GM21528 (cell line): ENCODE measurements around the gene SMIM29.

Experiments
- ATAC-seq: cut with Tn5 transposase; IDR thresholded peaks from one replicate; pipeline ENCODE4 v1.9.1; 2021; ENCODE audit warnings: mild to moderate bottlenecking, moderate library complexity; ENCODE audit not compliant: unreplicated experiment, low FRiP score

Gene SMIM29

GRCh38 chr6:34242252-34243130 is 6.3 kb downstream of the SMIM29 start:
- no peak for ATAC-seq

GRCh38 chr6:34241351-34242215 is 7.2 kb downstream of the SMIM29 start:
- ATAC-seq, result no peak

- no peak for ATAC-seq
Observed at GRCh38 chr6:34240329-34241248, 8.2 kb downstream of the SMIM29 start.

GRCh38 chr6:34239893-34240292 is 8.9 kb downstream of the SMIM29 start:
- no peak for ATAC-seq

DNA sequence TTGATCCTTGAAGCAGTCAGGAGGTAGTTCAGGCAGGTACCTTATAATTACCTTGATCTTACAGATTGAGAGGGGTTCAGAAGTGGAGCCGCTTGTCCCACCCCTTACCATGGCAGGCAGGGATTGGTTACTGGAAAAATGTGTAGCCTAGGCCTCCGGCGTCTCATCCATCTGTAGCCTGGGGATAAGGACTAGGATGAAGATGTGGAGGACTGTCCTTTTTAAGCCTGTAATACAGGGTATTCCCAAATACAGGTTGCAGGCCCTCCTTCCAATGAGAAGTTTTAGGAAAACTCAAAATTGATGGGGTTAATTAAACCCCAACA is 9.3 kb downstream of the SMIM29 start:
- no peak for ATAC-seq

DNA sequence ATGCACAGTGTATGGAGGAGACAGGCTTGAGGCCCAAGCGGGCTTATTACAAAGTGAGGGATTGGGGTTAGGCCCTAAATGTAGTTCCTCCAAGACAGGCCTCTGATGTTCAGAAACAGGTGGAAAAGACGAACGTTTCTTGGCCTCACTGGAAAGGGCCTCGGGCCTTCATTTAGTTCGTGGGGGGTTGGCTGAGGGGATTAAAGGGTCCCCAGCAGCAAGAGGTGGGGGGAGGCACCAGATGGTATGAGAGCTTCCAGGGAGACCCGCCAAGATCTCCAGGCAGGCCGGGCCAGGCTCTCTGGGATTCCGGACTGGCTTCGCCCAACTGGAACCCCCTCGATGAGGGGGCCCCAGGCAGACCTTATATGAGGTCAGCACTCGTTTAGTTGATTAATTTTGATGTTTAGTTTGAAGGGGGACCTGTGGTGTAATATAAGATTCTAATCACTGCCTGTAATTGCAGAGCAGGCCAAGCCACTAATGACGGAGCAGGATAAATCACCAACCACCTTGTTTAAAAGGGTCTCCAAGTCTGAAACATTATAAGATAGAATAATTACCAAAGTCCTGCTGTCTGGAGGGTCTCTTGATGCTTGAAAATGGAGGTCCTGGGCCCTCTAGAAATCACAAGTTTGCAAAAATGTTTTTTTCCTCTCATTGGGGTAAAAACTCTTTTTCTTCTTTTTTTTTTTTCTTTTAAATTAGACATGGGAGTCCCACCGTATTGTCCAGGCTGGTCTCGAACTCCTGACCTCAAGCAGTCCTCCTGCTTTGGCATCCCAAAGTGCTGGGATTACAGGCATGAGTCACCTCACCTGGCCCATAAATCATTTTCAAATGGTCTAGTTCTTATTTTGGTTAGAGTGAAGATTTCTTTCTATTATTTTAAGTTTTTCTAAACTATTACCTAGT is 10.0 kb downstream of the SMIM29 start:
- no peak for ATAC-seq

- peak; percentile 9 for ATAC-seq
Observed at GRCh38 chr6:34237722-34238584, 10.9 kb downstream of the SMIM29 start.

DNA sequence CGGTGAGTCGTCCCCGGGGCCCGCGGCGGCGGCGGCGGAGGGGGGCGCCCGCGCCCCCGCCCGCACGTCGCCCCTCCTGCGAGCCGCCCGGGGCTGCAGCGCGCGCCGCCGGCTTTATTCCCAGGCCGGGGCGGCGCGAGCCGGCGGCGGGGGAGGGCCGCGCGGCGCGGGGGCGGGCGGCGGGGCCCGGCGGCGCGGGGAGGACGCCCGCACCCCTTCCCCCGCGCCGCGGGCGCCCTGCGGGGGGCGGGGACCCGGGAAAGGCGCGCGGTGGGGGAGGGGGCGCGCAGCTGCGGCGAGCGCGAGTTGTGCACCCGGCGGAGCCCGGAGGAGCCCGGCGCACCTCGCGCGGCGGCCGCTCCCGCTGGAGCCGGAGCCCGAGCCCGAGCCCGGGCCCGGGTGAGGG is 11.5 kb downstream of the SMIM29 start:
- peak; percentile 4 for ATAC-seq

GRCh38 chr6:34236443-34237315 is 12.1 kb downstream of the SMIM29 start, which contains the start of gene HMGA1:
Gene HMGA1, plus strand, starts transcription at chr6:34236873. Its CDS starts 3,908 bp downstream, at chr6:34240781.
- ATAC-seq, result peak; percentile 61

DNA sequence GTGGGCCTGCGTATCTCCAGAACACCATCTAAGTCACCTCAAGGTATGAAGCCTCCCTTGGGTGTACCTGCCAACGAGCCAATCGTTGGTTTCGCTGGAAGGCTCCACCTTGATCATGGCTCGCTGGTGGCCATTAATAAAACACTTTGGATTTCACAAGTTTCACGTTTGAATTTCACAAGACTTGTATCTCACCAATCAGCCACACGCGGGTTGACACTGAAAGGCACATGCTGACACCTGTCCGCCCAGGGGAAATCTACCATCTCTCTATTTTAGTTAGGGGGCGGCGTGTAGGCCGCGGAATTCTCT is 12.7 kb downstream of the SMIM29 start:
- peak; percentile 3 for ATAC-seq

DNA sequence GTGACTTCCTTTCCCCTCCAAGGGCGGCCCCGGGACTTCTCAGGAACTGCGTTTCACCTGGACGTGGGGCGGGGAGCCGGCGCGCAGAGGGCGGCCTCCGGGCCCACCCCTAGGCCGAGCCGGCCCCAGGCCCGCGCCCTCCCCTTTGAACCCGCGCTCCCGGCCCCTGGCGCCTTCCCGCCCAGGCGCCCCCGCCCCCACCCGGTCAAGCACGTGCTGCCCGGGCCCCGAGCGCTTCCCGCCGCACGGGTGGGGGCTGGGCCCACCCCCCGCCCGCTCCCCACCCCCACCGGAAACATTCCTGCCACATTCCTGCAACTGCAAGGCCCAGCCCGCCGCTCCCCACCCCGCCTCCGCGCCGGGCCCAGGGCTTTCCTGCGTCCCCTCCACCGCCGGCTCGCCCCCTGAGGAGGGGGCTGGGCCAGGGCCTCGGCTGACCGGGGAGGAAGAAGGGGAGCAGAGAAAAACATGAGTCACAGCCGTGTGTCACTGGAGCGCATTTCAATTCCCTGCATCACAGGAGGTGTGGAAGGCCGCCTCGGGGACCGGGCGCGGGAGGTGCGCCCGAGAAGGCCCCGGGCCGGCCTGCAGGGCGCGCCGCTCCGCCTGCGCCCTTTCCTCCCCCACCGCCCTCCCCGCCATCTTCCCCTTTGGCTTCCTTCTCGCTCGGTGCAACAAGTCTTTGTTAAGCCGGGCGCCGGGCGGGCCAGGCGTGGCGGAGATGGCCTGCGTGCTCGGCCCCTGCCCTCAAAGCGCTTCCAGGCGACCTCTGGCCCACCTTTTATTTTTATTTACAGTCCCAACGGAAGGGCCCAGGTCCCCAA is 13.3 kb downstream of the SMIM29 start:
- ATAC-seq, result no peak

DNA sequence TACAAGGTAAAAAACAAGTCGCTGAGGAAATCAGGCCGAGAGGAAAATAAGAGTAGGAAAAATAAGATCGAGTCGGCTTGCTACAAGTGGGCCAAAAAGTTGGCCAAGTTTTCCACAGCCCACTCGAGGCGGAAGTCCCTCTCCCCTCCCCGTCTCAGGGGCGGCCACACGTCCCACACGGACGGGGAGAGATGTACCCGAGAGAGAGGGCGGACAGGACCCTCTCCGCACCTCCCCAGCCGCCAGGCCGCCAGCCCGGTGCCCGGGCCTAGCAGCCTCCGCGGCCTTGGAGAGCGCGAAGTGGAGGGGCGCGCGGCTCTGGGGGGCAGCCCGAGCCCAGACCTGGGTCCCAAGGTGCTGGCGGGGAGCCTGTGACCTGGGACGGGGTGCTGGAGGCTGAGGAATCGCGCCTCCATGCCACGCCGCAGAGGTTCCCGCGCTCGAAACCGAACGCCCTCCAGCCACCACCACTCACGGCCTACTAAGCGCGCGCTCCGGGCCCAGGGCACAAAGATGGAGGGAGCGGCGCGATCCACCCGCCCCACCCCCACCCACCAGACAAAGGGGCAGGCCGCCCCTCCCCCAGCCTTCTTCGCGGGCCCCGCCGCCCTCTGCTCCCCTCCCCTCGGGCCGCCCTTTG is 14.0 kb downstream of the SMIM29 start:
- no peak for ATAC-seq

GRCh38 chr6:34233867-34234266 is 14.9 kb downstream of the SMIM29 start:
- ATAC-seq, result no peak

DNA sequence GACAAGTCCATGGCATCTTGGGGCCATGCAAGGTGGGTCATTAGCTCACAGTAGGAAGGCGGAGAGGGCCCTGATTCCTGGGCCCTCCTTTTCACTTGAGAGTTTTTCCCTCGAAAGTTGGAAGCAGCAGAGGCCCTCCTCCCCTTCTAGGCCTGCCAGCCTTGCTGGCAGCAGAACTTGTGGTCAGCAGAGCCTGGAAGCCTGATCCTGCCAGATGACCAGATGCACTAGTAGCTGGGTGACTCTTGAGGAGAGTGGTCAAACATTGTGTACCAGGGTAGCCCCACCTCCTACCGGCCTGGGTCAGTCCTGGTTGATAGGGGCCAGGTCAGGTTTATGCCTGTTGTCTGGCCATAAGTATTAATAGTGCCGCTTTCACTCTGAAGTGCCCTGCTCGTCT is 15.9 kb downstream of the SMIM29 start:
- ATAC-seq, result no peak

DNA sequence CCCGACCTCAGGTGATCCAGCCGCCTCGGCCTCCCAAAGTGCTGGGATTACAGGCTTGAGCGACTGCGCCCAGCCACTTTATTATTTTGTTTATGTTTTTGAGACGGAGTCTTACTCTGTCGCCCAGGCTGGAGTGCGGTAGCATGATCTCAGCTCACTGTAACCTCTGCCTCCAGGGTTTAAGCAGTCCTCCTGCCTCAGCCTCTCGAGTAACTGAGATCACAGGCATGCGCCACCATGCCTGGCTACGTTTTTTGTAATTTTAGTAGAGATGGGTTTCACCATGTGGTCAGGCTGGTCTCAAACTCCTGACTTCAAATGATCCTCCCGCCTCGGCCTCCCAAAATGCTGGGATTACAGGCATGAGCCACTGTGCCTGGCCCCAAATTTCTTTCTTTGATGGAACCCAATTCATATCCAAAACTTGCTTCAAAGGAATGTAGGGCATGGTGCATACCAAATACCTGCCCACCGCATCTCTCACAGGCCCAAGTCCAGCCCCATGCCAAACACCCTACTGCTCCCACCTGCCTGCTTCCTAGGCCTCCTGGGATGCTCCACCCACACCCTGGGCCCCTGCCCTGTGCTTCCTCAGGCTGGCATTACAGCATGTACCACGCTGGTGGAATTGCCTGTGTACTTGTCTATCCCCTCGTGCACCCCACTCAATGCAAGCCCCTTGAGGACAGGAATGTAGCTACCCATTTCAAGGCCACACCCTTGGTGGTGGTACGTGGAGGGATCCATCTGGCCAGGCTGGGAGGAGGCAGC is 17.1 kb downstream of the SMIM29 start:
- ATAC-seq, result no peak
